ENCODE measurements around the gene NUDT13.

Gene NUDT13

GRCh38 chr10:73166972-73167371, 56.7 kb downstream of the NUDT13 start:
- DNase-seq: no peak

GRCh38 chr10:73167458-73167782, 57.2 kb downstream of the NUDT13 start:
- DNase-seq: no peak

GRCh38 chr10:73167783-73168464, 57.7 kb downstream of the NUDT13 start, which contains the start of the genes ECD and FAM149B1:
Gene ECD (minus strand): TSS chr10:73168008. CDS start chr10:73163937, 4,071 bp downstream.
Gene FAM149B1 (plus strand): TSS chr10:73168119. CDS start chr10:73168340, 221 bp downstream.
- DNase-seq: peak; percentile 96

- DNase-seq: no peak
Measured at GRCh38 chr10:73168465-73168803, 58.2 kb downstream of the NUDT13 start.

- DNase-seq: no peak
Measured at GRCh38 chr10:73169320-73169719, 59.1 kb downstream of the NUDT13 start.

GRCh38 chr10:73172867-73173266, 62.6 kb downstream of the NUDT13 start:
- DNase-seq: no peak

- no peak for DNase-seq
Measured at GRCh38 chr10:73174148-73174925, 64.1 kb downstream of the NUDT13 start.
